MM.1S (cell line): Measurements from ENCODE around the gene PGPEP1.

Experiments used
- CTCF ChIP-seq: fragments of 300-600 bp; sonication (generic); IDR thresholded peaks from 2 replicates; pipeline ENCODE4 v1.5.1; 2016; ENCODE audit warnings: antibody characterized with exemption, low read length, mixed read lengths
- EZH2 ChIP-seq: fragments of 300-600 bp; sonication (generic); optimal IDR thresholded peaks from 2 replicates; pipeline ENCODE3; 2017; ENCODE audit warnings: low read depth, mild to moderate bottlenecking, antibody characterized with exemption, low read length, mixed read lengths
- EZH2phosphoT487 ChIP-seq: fragments of 300-600 bp; sonication (generic); IDR thresholded peaks from 2 replicates; pipeline ENCODE4 v1.6.1; 2018; ENCODE audit warnings: antibody characterized with exemption, low read length

GRCh38 chr19:18415178-18415867, 74.9 kb downstream of the PGPEP1 start:
- no peak for TF ChIP-seq CTCF
- no peak for TF ChIP-seq EZH2
- no peak for TF ChIP-seq EZH2phosphoT487
